Vagina (tissue), 2 donors: ENCODE measurements around the gene WTAP.
A peak's percentile ranks its signal among the peaks of the same experiment; 100 is the strongest.

Experiments
- CTCF ChIP-seq, 3 experiments: fragments of 450-650 bp in 2 of 3; fragments of 200-600 bp in 1 of 3; sonication (generic) in 1 of 3; IDR thresholded peaks; one replicate each; pipeline ENCODE4 v1.5.1; 2017 to 2019; ENCODE audit warnings: antibody characterized with exemption in 3 of 3, mild to moderate bottlenecking in 2 of 3, moderate library complexity in 2 of 3
- POLR2A ChIP-seq, 2 donors: fragments of 450-650 bp; IDR thresholded peaks; one replicate each; pipeline ENCODE4 v1.6.1; 2017; ENCODE audit warnings: antibody characterized with exemption in 2 of 2, mild to moderate bottlenecking in 2 of 2, moderate library complexity in 2 of 2
- POLR2AphosphoS5 ChIP-seq, 2 donors: sonication (generic); formaldehyde crosslinking; IDR thresholded peaks; one replicate each; pipeline ENCODE4 v1.9.0; 2017; ENCODE audit warnings: antibody characterized with exemption in 2 of 2, mild to moderate bottlenecking in 2 of 2, low read depth in 1 of 2; ENCODE audit not compliant: insufficient read depth in 1 of 2

GRCh38 chr6:159701413-159701999, 25.8 kb upstream of the WTAP start:
- TF ChIP-seq CTCF (IDR thresholded peaks at IDR 0.05) (no peak), POLR2A (IDR thresholded peaks at IDR 0.05) (no peak), POLR2AphosphoS5 (IDR thresholded peaks at IDR 0.05; ENCODE audit: insufficient read depth in 1 of 2, low read depth in 1 of 2) (peak; percentile 79 to 94)
